22Rv1 (cell line): ENCODE data around the gene TMED4.

ENCODE experiments used
- CTCF ChIP-seq: fragments of 450-650 bp; IDR thresholded peaks from 2 replicates; pipeline ENCODE4 v1.5.1; 2017; ENCODE audit warnings: mild to moderate bottlenecking
- ZFX ChIP-seq: fragments of 450-650 bp; IDR thresholded peaks from 2 replicates; pipeline ENCODE4 v1.6.1; 2017; ENCODE audit warnings: antibody characterized with exemption, borderline replicate concordance

- no peak for TF ChIP-seq CTCF
- no peak for TF ChIP-seq ZFX
These were observed 32.6 kb downstream of the TMED4 start for GRCh38 chr7:44549457-44549856.
